GM12892 (cell line): Measurements from ENCODE around the gene RAB31.

Experiments used
- POLR2A ChIP-seq: IDR thresholded peaks from 2 replicates; pipeline ENCODE4 v1.6.1; 2011; ENCODE audit warnings: low read depth, low read length, control low read depth
- TAF1 ChIP-seq: IDR thresholded peaks from 2 replicates; pipeline ENCODE4 v1.6.1; 2011; ENCODE audit warnings: low read depth, mild to moderate bottlenecking, control low read depth, low read length, borderline replicate concordance

- TF ChIP-seq TAF1: no peak
- no peak for TF ChIP-seq POLR2A
Observed at GRCh38 chr18:9809697-9810096, 101.6 kb downstream of the RAB31 start.
